Measurements from ENCODE around the gene BNC2. TPM values are rescaled to one million over a fixed set of nuclear protein-coding genes. Genes with fewer than 3 reads are reported as not detected.

The BNC2 gene
- total and polyA plus RNA-seq, 2 of the 13 experiments (the other 11 are each of a cell fraction or from before 2014, with no cell fraction given) = not detected

- H4K20me1 ChIP-seq (ENCODE audit: insufficient read depth, low read length) = no peaks in the 10 kb centered on the region
- no peaks in the 10 kb centered on the region for H3K27me3 ChIP-seq (ENCODE audit: control insufficient read depth in 1 of 2, insufficient read depth in 2 of 2, low read length in 2 of 2)
- no peak overlapping the region for H3K4me3 ChIP-seq (replicated peaks in 1 of 3; ENCODE audit: insufficient read depth in 1 of 3, low read depth in 2 of 3, low read length in 3 of 3)
- FAIRE-seq (no peak), ATAC-seq (no peak), DNase-seq (ENCODE audit: low spot score) (no peak)
- no peak overlapping the region for H3K27ac ChIP-seq (ENCODE audit: extremely low read length, insufficient read depth, low read length)
- H3K36me3 ChIP-seq (replicated peaks in 1 of 2; ENCODE audit: control insufficient read depth in 1 of 2, insufficient read depth in 2 of 2, low read length in 2 of 2) = no peaks in the 10 kb centered on the region
- in situ Hi-C loops (cut with HindIII; ENCODE audit: extremely low pct_ligation_motif_present, low pct_unique_long_range_greater_than_20kb) = no loop called here
- TF ChIP-seq EZH2 (conservative IDR thresholded peaks at IDR 0.05; ENCODE audit: low read depth, low read length) (no peak), RFXANK (CRISPR knock-in tag; IDR thresholded peaks at IDR 0.05) (no peak), PLRG1 (conservative IDR thresholded peaks at IDR 0.05) (no peak), ESRRA (CRISPR knock-in tag; IDR thresholded peaks at IDR 0.05; ENCODE audit: low read depth) (no peak), CCDC6 (CRISPR knock-in tag; IDR thresholded peaks at IDR 0.05) (no peak), ZNF496 (CRISPR knock-in tag; IDR thresholded peaks at IDR 0.05; ENCODE audit: insufficient replicate concordance) (no peak), SP2 (CRISPR knock-in tag; IDR thresholded peaks at IDR 0.05) (no peak), NCOR1 (IDR thresholded peaks at IDR 0.05; ENCODE audit: borderline replicate concordance, low read length) (no peak), ISX (CRISPR knock-in tag; conservative IDR thresholded peaks at IDR 0.05) (no peak), ZNF678 (CRISPR knock-in tag; IDR thresholded peaks at IDR 0.05) (no peak), ZBTB1 (CRISPR knock-in tag; IDR thresholded peaks at IDR 0.05; ENCODE audit: borderline replicate concordance) (no peak), ZNF772 (CRISPR knock-in tag; IDR thresholded peaks at IDR 0.05) (no peak), ZNF556 (CRISPR knock-in tag; IDR thresholded peaks at IDR 0.05; ENCODE audit: borderline replicate concordance) (no peak)
- no peaks in the 10 kb centered on the region for H3K4me1 ChIP-seq (ENCODE audit: insufficient read depth, low read length)
- no peak overlapping the region for H3K4me2 ChIP-seq (ENCODE audit: low read depth, low read length)
- POLR2A ChIA-PET = no interaction called here
- intact Hi-C loops (cut with micrococcal nuclease; ENCODE audit: unreplicated experiment) = no loop called here
- CTCF ChIA-PET (ENCODE audit: low intra/inter-chr PET ratio, low total read pairs) = no interaction called here
- no TSS peak for BruUV-seq (replicated peaks)
- H3K9me3 ChIP-seq (ENCODE audit: low read length) = no peaks in the 10 kb centered on the region
- no peaks in the 10 kb centered on the region for H3K79me2 ChIP-seq (ENCODE audit: insufficient read depth, low read length)
- H2AFZ ChIP-seq (ENCODE audit: low read length) = no peak overlapping the region
- no peak overlapping the region for H3K9ac ChIP-seq (ENCODE audit: insufficient read depth, low read depth, low read length)
- 5% methylated on average over 5 of the region's 5 CpGs for WGBS (ENCODE audit: low lambda C conversion rate)
These were observed 440.8 kb downstream of the BNC2 start for GRCh38 chr9:16429671-16430070.
